Panc1 (cell line): ENCODE results near the gene NUDT4. TPM values are rescaled to one million over a fixed set of nuclear protein-coding genes. Genes with fewer than 3 reads are reported as not detected.

ENCODE experiments used
- ATAC-seq: fragments of 200-7000 bp; cut with Tn5 transposase; 2 replicates; pipeline ENCODE4 v1.9.1; 2020; ENCODE audit warnings: mild to moderate bottlenecking, moderate library complexity
- BruUV-seq: library from RNA; stranded (reverse); fragments of 400-500 nt; replicated peaks from 2 replicates; lab custom pipeline; 2021; lab: Mats Ljungman, UMichigan
- CTCF ChIA-PET: fragments of 300-600 bp; sonication (Branson Sonifier 250); formaldehyde crosslinking; loops from one replicate; lab custom pipeline; 2022; ENCODE audit warnings: antibody characterized with exemption; lab: Charles Lee
- POLR2A ChIA-PET: fragments of 300-600 bp; sonication (Branson Sonifier 250); formaldehyde crosslinking; loops from one replicate; lab custom pipeline; 2022; ENCODE audit warnings: antibody characterized with exemption; lab: Charles Lee
- DNase-seq: peaks from one replicate; pipeline ENCODE4 v3.0.0-alpha.2; 2010; ENCODE audit warnings: low read depth, low spot score
- H3K27ac ChIP-seq: 2 replicates; pipeline ENCODE4 v1.5.1; 2011; ENCODE audit warnings: mild to moderate bottlenecking, low read length, inconsistent platforms
- H3K27me3 ChIP-seq: fragments of 200-500 bp; sonication (Bioruptor generic); 2 replicates; pipeline ENCODE4 v1.6.0; 2014; ENCODE audit warnings: low read length, inconsistent platforms; ENCODE audit not compliant: control insufficient read depth, insufficient read depth
- H3K36me3 ChIP-seq: fragments of 200-500 bp; sonication (Bioruptor generic); 2 replicates; pipeline ENCODE4 v1.5.1; 2014; ENCODE audit warnings: inconsistent platforms, mild to moderate bottlenecking, low read length, moderate library complexity; ENCODE audit not compliant: control insufficient read depth, insufficient read depth
- H3K4me1 ChIP-seq: 2 replicates; pipeline ENCODE4 v1.5.1; 2011; ENCODE audit warnings: inconsistent platforms, mild to moderate bottlenecking, low read length, moderate library complexity; ENCODE audit not compliant: control insufficient read depth, insufficient read depth
- H3K4me3 ChIP-seq, 2 experiments: 2 replicates each; pipeline ENCODE4 v1.5.1; 2011 to 2012; ENCODE audit warnings: low read depth in 2 of 2, low read length in 2 of 2, mild to moderate bottlenecking in 2 of 2, inconsistent platforms in 1 of 2, moderate library complexity in 1 of 2
- H3K9me3 ChIP-seq: fragments of 200-500 bp; sonication (Bioruptor generic); 2 replicates; pipeline ENCODE4 v1.5.1; 2014; ENCODE audit warnings: low read depth, mild to moderate bottlenecking, inconsistent platforms, low read length, moderate library complexity; ENCODE audit not compliant: control insufficient read depth, insufficient read depth
- POLR2AphosphoS5 ChIP-seq: IDR thresholded peaks from 2 replicates; pipeline ENCODE4 v1.6.1; 2012; ENCODE audit warnings: mild to moderate bottlenecking, low read depth, low read length, moderate library complexity
- SIN3A ChIP-seq: IDR thresholded peaks from 2 replicates; pipeline ENCODE4 v1.6.1; 2012; ENCODE audit warnings: low read depth, mild to moderate bottlenecking, low read length, moderate library complexity, borderline replicate concordance; ENCODE audit not compliant: insufficient read depth
- TCF7L2 ChIP-seq: IDR thresholded peaks from 2 replicates; pipeline ENCODE4 v1.6.1; 2011; ENCODE audit warnings: mild to moderate bottlenecking, low read depth, low read length, inconsistent platforms
- in situ Hi-C: cut with HindIII; loops from 2 replicates; pipeline ENCODE4 v1.10.0; 2016; ENCODE audit warnings: low sequenced_read_pairs, low pct_unique_long_range_greater_than_20kb
- intact Hi-C: fragments of 100-400 bp; cut with micrococcal nuclease; formaldehyde crosslinking; loops from one replicate; pipeline ENCODE4 v1.10.0; 2022; ENCODE audit not compliant: unreplicated experiment
- total RNA-seq: library from RNA; stranded (reverse); gene quantifications from one replicate; pipeline ENCODE4 v1.2.1, GENCODE V29; 2021; ENCODE audit not compliant: unreplicated experiment
- TF ChIP-seq, protein P1 (sequence below): fragments of 450-650 bp; IDR thresholded peaks from 2 replicates; pipeline ENCODE4 v1.5.1; 2017; ENCODE audit warnings: mild to moderate bottlenecking
- TF ChIP-seq, protein P2 (sequence below), 2 experiments: IDR thresholded peaks; 2 replicates each; pipeline ENCODE4 v1.6.1; 2011 to 2012; ENCODE audit warnings: low read depth in 2 of 2, control low read depth in 1 of 2, low read length in 1 of 2, mild to moderate bottlenecking in 1 of 2, moderate library complexity in 1 of 2; ENCODE audit not compliant: insufficient read depth in 1 of 2

NUDT4 gene
- total RNA-seq, 1 experiment from 2014 or later, result 45.7 TPM

DNA sequence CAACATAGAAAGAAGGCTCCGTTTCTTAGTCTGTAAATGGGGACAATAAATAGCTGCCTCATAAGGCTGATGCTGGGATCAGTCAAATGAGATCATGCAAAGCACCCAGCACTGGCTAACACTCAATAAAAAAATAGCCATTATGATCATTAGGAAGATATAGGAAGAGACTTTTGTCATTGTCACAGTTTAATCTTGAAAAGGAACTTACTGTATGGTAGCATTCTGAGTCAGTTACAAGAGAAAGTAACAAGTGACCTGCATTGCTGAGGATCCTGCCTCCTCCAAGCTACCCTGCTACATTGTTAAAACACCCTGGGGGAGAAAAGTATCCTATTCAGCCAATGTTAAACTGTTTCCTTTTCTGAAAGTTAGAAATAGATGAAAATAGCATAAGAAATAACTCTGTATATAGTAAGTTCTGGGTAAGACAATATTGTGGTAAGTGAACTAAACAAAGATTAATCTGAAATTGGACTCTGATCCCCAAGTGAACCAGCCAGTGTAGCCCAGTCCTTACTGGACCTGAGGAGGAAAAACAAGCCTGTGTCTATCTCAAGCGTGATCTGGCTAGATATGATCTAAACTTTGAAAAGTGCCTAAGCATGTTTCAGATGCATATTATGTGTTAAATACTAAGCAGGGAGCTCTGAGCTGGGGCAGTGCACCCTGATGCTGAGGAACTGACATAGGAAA, 3.6 kb upstream of the NUDT4 start:
- DNase-seq (no peak), ATAC-seq (no peak)
- TF ChIP-seq, protein P1, sequence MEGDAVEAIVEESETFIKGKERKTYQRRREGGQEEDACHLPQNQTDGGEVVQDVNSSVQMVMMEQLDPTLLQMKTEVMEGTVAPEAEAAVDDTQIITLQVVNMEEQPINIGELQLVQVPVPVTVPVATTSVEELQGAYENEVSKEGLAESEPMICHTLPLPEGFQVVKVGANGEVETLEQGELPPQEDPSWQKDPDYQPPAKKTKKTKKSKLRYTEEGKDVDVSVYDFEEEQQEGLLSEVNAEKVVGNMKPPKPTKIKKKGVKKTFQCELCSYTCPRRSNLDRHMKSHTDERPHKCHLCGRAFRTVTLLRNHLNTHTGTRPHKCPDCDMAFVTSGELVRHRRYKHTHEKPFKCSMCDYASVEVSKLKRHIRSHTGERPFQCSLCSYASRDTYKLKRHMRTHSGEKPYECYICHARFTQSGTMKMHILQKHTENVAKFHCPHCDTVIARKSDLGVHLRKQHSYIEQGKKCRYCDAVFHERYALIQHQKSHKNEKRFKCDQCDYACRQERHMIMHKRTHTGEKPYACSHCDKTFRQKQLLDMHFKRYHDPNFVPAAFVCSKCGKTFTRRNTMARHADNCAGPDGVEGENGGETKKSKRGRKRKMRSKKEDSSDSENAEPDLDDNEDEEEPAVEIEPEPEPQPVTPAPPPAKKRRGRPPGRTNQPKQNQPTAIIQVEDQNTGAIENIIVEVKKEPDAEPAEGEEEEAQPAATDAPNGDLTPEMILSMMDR, result no peak
- TF ChIP-seq, protein P2, sequence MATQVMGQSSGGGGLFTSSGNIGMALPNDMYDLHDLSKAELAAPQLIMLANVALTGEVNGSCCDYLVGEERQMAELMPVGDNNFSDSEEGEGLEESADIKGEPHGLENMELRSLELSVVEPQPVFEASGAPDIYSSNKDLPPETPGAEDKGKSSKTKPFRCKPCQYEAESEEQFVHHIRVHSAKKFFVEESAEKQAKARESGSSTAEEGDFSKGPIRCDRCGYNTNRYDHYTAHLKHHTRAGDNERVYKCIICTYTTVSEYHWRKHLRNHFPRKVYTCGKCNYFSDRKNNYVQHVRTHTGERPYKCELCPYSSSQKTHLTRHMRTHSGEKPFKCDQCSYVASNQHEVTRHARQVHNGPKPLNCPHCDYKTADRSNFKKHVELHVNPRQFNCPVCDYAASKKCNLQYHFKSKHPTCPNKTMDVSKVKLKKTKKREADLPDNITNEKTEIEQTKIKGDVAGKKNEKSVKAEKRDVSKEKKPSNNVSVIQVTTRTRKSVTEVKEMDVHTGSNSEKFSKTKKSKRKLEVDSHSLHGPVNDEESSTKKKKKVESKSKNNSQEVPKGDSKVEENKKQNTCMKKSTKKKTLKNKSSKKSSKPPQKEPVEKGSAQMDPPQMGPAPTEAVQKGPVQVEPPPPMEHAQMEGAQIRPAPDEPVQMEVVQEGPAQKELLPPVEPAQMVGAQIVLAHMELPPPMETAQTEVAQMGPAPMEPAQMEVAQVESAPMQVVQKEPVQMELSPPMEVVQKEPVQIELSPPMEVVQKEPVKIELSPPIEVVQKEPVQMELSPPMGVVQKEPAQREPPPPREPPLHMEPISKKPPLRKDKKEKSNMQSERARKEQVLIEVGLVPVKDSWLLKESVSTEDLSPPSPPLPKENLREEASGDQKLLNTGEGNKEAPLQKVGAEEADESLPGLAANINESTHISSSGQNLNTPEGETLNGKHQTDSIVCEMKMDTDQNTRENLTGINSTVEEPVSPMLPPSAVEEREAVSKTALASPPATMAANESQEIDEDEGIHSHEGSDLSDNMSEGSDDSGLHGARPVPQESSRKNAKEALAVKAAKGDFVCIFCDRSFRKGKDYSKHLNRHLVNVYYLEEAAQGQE (IDR thresholded peaks at IDR 0.05; ENCODE audit: insufficient read depth in 1 of 2, low read depth in 2 of 2, low read length in 1 of 2), result no peak
- TF ChIP-seq TCF7L2, result no peak
- TF ChIP-seq SIN3A, result no peak
- no peak for TF ChIP-seq POLR2AphosphoS5
- H3K4me1 ChIP-seq, result peaks cover 11% of the 10 kb centered on the region
- BruUV-seq, result no TSS peak
- H3K9me3 ChIP-seq, result no peaks in the 10 kb centered on the region
- no peak overlapping the region for H3K4me3 ChIP-seq
- intact Hi-C loops (no loop called here), in situ Hi-C loops (no loop called here)
- H3K36me3 ChIP-seq, result peaks cover 3% of the 10 kb centered on the region; the same call in 1 of the 2 replicates
- no peak overlapping the region for H3K27ac ChIP-seq
- CTCF ChIA-PET, result no interaction called here
- H3K27me3 ChIP-seq, result no peaks in the 10 kb centered on the region
- POLR2A ChIA-PET, result no interaction called here

GRCh38 chr12:93375906-93376305, 1.8 kb upstream of the NUDT4 start:
- BruUV-seq, result no TSS peak
- Histone ChIP-seq H3K4me3 (no peak overlapping the region; a peak in 1 of 4 replicates), H3K9me3 (no peaks in the 10 kb centered on the region), H3K36me3 (peaks cover 3% of the 10 kb centered on the region; the same call in 1 of the 2 replicates), H3K27me3 (no peaks in the 10 kb centered on the region), H3K4me1 (peaks cover 22% of the 10 kb centered on the region), H3K27ac (no peak overlapping the region)
- TF ChIP-seq POLR2AphosphoS5 (no peak), SIN3A (no peak), TCF7L2 (no peak)
- TF ChIP-seq, protein P1, result no peak
- TF ChIP-seq, protein P2 (IDR thresholded peaks at IDR 0.05; ENCODE audit: insufficient read depth in 1 of 2, low read depth in 2 of 2, low read length in 1 of 2), result no peak
- in situ Hi-C loops (no loop called here), intact Hi-C loops (no loop called here)
- POLR2A ChIA-PET, result no interaction called here
- ATAC-seq (no peak), DNase-seq (no peak)
- CTCF ChIA-PET, result interaction anchor here (1.4 kb wide), 1 partner anchor 389 kb away, joined by 4 read pairs; no protein-coding TSS in a partner anchor
